ENCODE results near the gene GTPBP4.
A peak's percentile ranks its signal among the peaks of the same experiment; 100 is the strongest.

Gene GTPBP4

GRCh38 chr10:987870-988666 is at the start of gene GTPBP4:
Gene GTPBP4 (plus strand): TSS chr10:988434. CDS start chr10:988480, 46 bp downstream.
- peak; percentile 97 for DNase-seq (ENCODE audit: low spot score)

- no peak for DNase-seq (ENCODE audit: low spot score)
Measured at GRCh38 chr10:938941-939678, 49.1 kb upstream of the GTPBP4 start.

- DNase-seq (ENCODE audit: low spot score), result no peak
Measured at GRCh38 chr10:943334-944033, 44.8 kb upstream of the GTPBP4 start.

- peak; percentile 25 for DNase-seq (ENCODE audit: low spot score)
Measured at GRCh38 chr10:944034-944831, 44.0 kb upstream of the GTPBP4 start.

- DNase-seq (ENCODE audit: low spot score), result no peak
Measured at GRCh38 chr10:945778-946177, 42.5 kb upstream of the GTPBP4 start.

- DNase-seq (ENCODE audit: low spot score), result no peak
Measured at GRCh38 chr10:947051-947450, 41.2 kb upstream of the GTPBP4 start.

GRCh38 chr10:947881-948280 is 40.4 kb upstream of the GTPBP4 start:
- no peak for DNase-seq (ENCODE audit: low spot score)

- no peak for DNase-seq (ENCODE audit: low spot score)
Measured at GRCh38 chr10:948347-948746, 39.9 kb upstream of the GTPBP4 start.

- DNase-seq (ENCODE audit: low spot score), result no peak
Measured at GRCh38 chr10:949446-949845, 38.8 kb upstream of the GTPBP4 start.

- DNase-seq (ENCODE audit: low spot score), result no peak
Measured at GRCh38 chr10:953836-954235, 34.4 kb upstream of the GTPBP4 start.

GRCh38 chr10:954396-954795 is 33.8 kb upstream of the GTPBP4 start:
- DNase-seq (ENCODE audit: low spot score), result no peak

- DNase-seq (ENCODE audit: low spot score), result no peak
Measured at GRCh38 chr10:955127-955819, 33.0 kb upstream of the GTPBP4 start.

- DNase-seq (ENCODE audit: low spot score), result no peak
Measured at GRCh38 chr10:955820-956217, 32.4 kb upstream of the GTPBP4 start.

- DNase-seq (ENCODE audit: low spot score), result no peak
Measured at GRCh38 chr10:958106-958505, 30.1 kb upstream of the GTPBP4 start.

- no peak for DNase-seq (ENCODE audit: low spot score)
Measured at GRCh38 chr10:958856-959255, 29.4 kb upstream of the GTPBP4 start.

- no peak for DNase-seq (ENCODE audit: low spot score)
Measured at GRCh38 chr10:962342-962741, 25.9 kb upstream of the GTPBP4 start.

GRCh38 chr10:963186-963585 is 25.0 kb upstream of the GTPBP4 start:
- no peak for DNase-seq (ENCODE audit: low spot score)

GRCh38 chr10:963655-964054 is 24.6 kb upstream of the GTPBP4 start:
- no peak for DNase-seq (ENCODE audit: low spot score)

- DNase-seq (ENCODE audit: low spot score), result no peak
Measured at GRCh38 chr10:964321-964987, 23.8 kb upstream of the GTPBP4 start.

- no peak for DNase-seq (ENCODE audit: low spot score)
Measured at GRCh38 chr10:964988-965417, 23.2 kb upstream of the GTPBP4 start.

Data from globus pallidus (tissue), 1 donor.